ENCODE data around the gene VAV3. TPM values are rescaled to one million over a fixed set of nuclear protein-coding genes. Genes with fewer than 3 reads are reported as not detected.

VAV3 gene
- total and polyA plus RNA-seq, 2 of the 8 experiments (the other 6 are each of a cell fraction or from before 2014, with no cell fraction given): 2.9 to 7.9 TPM

GRCh38 chr1:107599220-107599619 is 365.8 kb downstream of the VAV3 start:
- CTCF ChIA-PET (ENCODE audit: partially characterized antibody): interaction anchor here (1.3 to 1.4 kb wide), 2 partner anchors 23 to 322 kb away, joined by 3 read pairs; no protein-coding TSS in a partner anchor
- H3K4me3 ChIP-seq (ENCODE audit: extremely low read depth in 1 of 4, insufficient read depth in 2 of 4, low read depth in 3 of 4, low read length in 4 of 4): no peak overlapping the region

More at GRCh38 chr1:107599220-107599619, 365.8 kb downstream of the VAV3 start:
- no peak overlapping the region for H3K18ac ChIP-seq (ENCODE audit: extremely low read depth, low read length)
- no peak overlapping the region for H3K23ac ChIP-seq (ENCODE audit: insufficient read length)
- H3K9me3 ChIP-seq (ENCODE audit: insufficient read depth in 2 of 2, low read depth in 1 of 2, low read length in 1 of 2): no peaks in the 10 kb centered on the region
- H4K91ac ChIP-seq (replicated peaks; ENCODE audit: insufficient read length, low read length): no peak overlapping the region
- no peak overlapping the region for H2BK12ac ChIP-seq (ENCODE audit: low read depth, low read length)
- H2BK20ac ChIP-seq (ENCODE audit: low read length): no peak overlapping the region
- TF ChIP-seq TBP (IDR thresholded peaks at IDR 0.05; ENCODE audit: low read depth, low read length) (no peak), BACH1 (IDR thresholded peaks at IDR 0.05; ENCODE audit: low read length) (no peak), YY1 (IDR thresholded peaks at IDR 0.05; ENCODE audit: low read depth, low read length) (no peak), BCL11A (IDR thresholded peaks at IDR 0.05; ENCODE audit: low read depth in 2 of 2, low read length in 2 of 2) (no peak), KDM5A (IDR thresholded peaks at IDR 0.05; ENCODE audit: low read length) (no peak), HDAC2 (IDR thresholded peaks at IDR 0.05; ENCODE audit: borderline replicate concordance in 1 of 2, low read depth in 2 of 2, low read length in 2 of 2) (no peak), NRF1 (IDR thresholded peaks at IDR 0.05; ENCODE audit: low read depth, low read length) (no peak), KDM4A (IDR thresholded peaks at IDR 0.05; ENCODE audit: low read depth, low read length, severe bottlenecking) (no peak), POLR2A (IDR thresholded peaks at IDR 0.05; ENCODE audit: control extremely low read depth in 1 of 2, low read depth in 2 of 2, low read length in 2 of 2) (no peak), SP4 (IDR thresholded peaks at IDR 0.05; ENCODE audit: low read length) (no peak), TCF12 (IDR thresholded peaks at IDR 0.05; ENCODE audit: low read depth, low read length) (no peak), FOSL1 (IDR thresholded peaks at IDR 0.05; ENCODE audit: insufficient read depth, low read depth, low read length) (no peak), SAP30 (IDR thresholded peaks at IDR 0.05; ENCODE audit: insufficient read depth, insufficient replicate concordance, low read length) (no peak), SP1 (IDR thresholded peaks at IDR 0.05; ENCODE audit: low read depth, low read length) (no peak), RNF2 (IDR thresholded peaks at IDR 0.05; ENCODE audit: borderline replicate concordance, low read depth, low read length, missing control alignments, poor library complexity, severe bottlenecking) (no peak)
- POLR2A ChIA-PET (ENCODE audit: partially characterized antibody): no interaction called here
- H3K14ac ChIP-seq (ENCODE audit: insufficient read length): no peak overlapping the region
- no peaks in the 10 kb centered on the region for H4K20me1 ChIP-seq (replicated peaks in 1 of 2; ENCODE audit: control insufficient read depth in 1 of 2, insufficient read depth in 2 of 2, low read length in 2 of 2)
- H3K27ac ChIP-seq (ENCODE audit: low read depth, low read length): no peak overlapping the region
- FAIRE-seq (no peak), DNase-seq (ENCODE audit: low read depth in 1 of 2, low spot score in 2 of 2) (no peak)
- H2AK5ac ChIP-seq (ENCODE audit: low read depth, low read length): no peak overlapping the region
- no peak overlapping the region for H2BK15ac ChIP-seq (ENCODE audit: low read length)
- H3K79me2 ChIP-seq (ENCODE audit: control insufficient read depth in 1 of 2, insufficient read depth in 2 of 2, low read length in 2 of 2): no peaks in the 10 kb centered on the region
- no peak overlapping the region for H2AFZ ChIP-seq (ENCODE audit: low read length)
- no peak overlapping the region for H2BK120ac ChIP-seq (replicated peaks; ENCODE audit: low read depth, low read length)
- no peak overlapping the region for H3K9ac ChIP-seq (replicated peaks in 1 of 4; ENCODE audit: extremely low read depth in 1 of 4, low read depth in 3 of 4, low read length in 3 of 4)
- H3K4me2 ChIP-seq (ENCODE audit: insufficient read depth in 1 of 2, low read depth in 2 of 2, low read length in 2 of 2): no peak overlapping the region
- H3K36me3 ChIP-seq (ENCODE audit: control insufficient read depth in 2 of 4, insufficient read depth in 4 of 4, low read length in 3 of 4): no peaks in the 10 kb centered on the region
- 91% methylated on average over 3 of the region's 3 CpGs; no CpG with 5 or more reads in 1 of the 2 experiments for WGBS, 2 experiments (ENCODE audit: extremely low coverage in 1 of 2, insufficient coverage in 1 of 2, insufficient read length in 1 of 2, insufficient replicate concordance in 2 of 2, low coverage in 1 of 2, low lambda C conversion rate in 2 of 2, missing lambda C conversion rate in 1 of 2)
- no peaks in the 10 kb centered on the region for H3K27me3 ChIP-seq (replicated peaks in 1 of 4; ENCODE audit: control insufficient read depth in 3 of 4, extremely low read depth in 1 of 4, insufficient read depth in 3 of 4, low read length in 3 of 4)
- H4K5ac ChIP-seq (ENCODE audit: insufficient read length, low read depth, low read length): no peak overlapping the region
- H3K56ac ChIP-seq (replicated peaks; ENCODE audit: insufficient read length, low read depth, low read length): no peak overlapping the region
- H3K4ac ChIP-seq (replicated peaks; ENCODE audit: insufficient read length, low read depth, low read length): no peak overlapping the region
- no peak overlapping the region for H4K8ac ChIP-seq (ENCODE audit: extremely low read depth, insufficient read depth, low read length)
- no peaks in the 10 kb centered on the region for H3K79me1 ChIP-seq (ENCODE audit: low read depth, low read length)
- no peaks in the 10 kb centered on the region for H3K4me1 ChIP-seq (replicated peaks in 1 of 4; ENCODE audit: control insufficient read depth in 3 of 4, insufficient read depth in 4 of 4, low read length in 3 of 4)
- H3K23me2 ChIP-seq (ENCODE audit: low read depth, low read length): no peaks in the 10 kb centered on the region
- no peak overlapping the region for H2BK5ac ChIP-seq (ENCODE audit: low read depth, low read length)
